ENCODE measurements around the gene GPR3.

DNA sequence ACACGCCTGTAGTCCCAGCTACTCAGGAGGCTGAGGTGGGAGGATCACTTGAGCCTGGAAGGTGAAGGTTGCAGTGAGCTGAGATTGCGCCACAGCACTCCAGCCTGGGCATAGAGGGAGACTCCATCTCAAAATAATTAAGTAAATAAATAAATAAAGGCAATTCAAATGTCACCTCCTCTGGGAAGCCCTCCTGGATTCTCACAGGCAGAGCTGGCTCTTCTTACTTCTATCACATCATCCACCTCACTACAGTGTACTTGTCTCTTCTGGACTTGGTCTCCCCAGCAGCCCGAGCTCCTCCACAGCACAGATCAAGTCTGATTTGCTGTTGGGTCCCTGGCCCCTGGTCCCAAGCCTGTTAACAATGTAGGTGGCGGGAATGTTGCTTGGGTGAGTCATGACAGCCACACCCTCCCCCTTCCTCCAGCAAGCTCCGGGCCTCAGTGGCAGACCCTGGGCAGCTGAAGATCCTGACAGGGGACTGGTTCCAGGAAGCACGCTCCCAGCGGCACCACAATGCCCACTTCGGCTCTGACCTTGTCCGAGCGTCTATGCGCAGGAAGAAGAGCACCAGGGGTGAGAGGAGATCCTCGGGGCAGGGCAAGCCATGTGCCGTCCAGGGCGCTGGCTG, 45.3 kb upstream of the GPR3 start:
- TF ChIP-seq, protein P1, sequence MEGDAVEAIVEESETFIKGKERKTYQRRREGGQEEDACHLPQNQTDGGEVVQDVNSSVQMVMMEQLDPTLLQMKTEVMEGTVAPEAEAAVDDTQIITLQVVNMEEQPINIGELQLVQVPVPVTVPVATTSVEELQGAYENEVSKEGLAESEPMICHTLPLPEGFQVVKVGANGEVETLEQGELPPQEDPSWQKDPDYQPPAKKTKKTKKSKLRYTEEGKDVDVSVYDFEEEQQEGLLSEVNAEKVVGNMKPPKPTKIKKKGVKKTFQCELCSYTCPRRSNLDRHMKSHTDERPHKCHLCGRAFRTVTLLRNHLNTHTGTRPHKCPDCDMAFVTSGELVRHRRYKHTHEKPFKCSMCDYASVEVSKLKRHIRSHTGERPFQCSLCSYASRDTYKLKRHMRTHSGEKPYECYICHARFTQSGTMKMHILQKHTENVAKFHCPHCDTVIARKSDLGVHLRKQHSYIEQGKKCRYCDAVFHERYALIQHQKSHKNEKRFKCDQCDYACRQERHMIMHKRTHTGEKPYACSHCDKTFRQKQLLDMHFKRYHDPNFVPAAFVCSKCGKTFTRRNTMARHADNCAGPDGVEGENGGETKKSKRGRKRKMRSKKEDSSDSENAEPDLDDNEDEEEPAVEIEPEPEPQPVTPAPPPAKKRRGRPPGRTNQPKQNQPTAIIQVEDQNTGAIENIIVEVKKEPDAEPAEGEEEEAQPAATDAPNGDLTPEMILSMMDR (IDR thresholded peaks at IDR 0.05; ENCODE audit: insufficient read depth, low read depth, low read length) = no peak
- TF ChIP-seq EZH2 (IDR thresholded peaks at IDR 0.05; ENCODE audit: insufficient read depth, low read length) = no peak
